Activated CD4-positive, alpha-beta memory T cell treated with anti-CD3 and anti-CD28 coated beads for 36 hours (primary cell): ENCODE results near the gene MYT1. TPM values are rescaled to one million over a fixed set of nuclear protein-coding genes. Genes with fewer than 3 reads are reported as not detected.
"Not testable (repeated sequence)": the region's sequence is repeated elsewhere in the genome, so short reads cannot be mapped to it uniquely, and the experiment has no call there.

ENCODE experiments used
- CTCF ChIA-PET: fragments of 350-600 bp; sonication (Branson Sonifier 250); formaldehyde crosslinking; loops from one replicate; lab custom pipeline; 2021; ENCODE audit warnings: antibody characterized with exemption, inconsistent platforms; lab: Charles Lee
- POLR2A ChIA-PET: fragments of 350-600 bp; sonication (Branson Sonifier 250); formaldehyde crosslinking; loops from one replicate; lab custom pipeline; 2021; ENCODE audit warnings: antibody characterized with exemption; lab: Charles Lee
- DNase-seq: peaks from one replicate; pipeline ENCODE4 v3.0.0-alpha.2; 2020
- H3K27ac Mint-ChIP-seq: one replicate; pipeline ENCODE4 v1.8.0; 2021; ENCODE audit warnings: mixed read lengths
- H3K27me3 Mint-ChIP-seq: one replicate; pipeline ENCODE4 v1.8.0; 2021; ENCODE audit warnings: mixed read lengths
- H3K36me3 Mint-ChIP-seq: one replicate; pipeline ENCODE4 v1.8.0; 2021; ENCODE audit warnings: mixed read lengths
- H3K4me1 Mint-ChIP-seq: one replicate; pipeline ENCODE4 v1.8.0; 2021; ENCODE audit warnings: low read depth, mixed read lengths
- H3K4me3 Mint-ChIP-seq: one replicate; pipeline ENCODE4 v1.8.0; 2021; ENCODE audit warnings: mild to moderate bottlenecking, mixed read lengths
- H3K9me3 Mint-ChIP-seq: one replicate; pipeline ENCODE4 v1.8.0; 2021; ENCODE audit warnings: mixed read lengths
- intact Hi-C: fragments of 100-400 bp; cut with micrococcal nuclease; formaldehyde crosslinking; loops from one replicate; pipeline ENCODE4 v1.15.1; 2023
- total RNA-seq, 2 experiments: library from RNA; stranded (reverse); gene quantifications; one replicate each; pipeline ENCODE4 v1.2.3, GENCODE V29; 2021

Gene MYT1
- total RNA-seq, 2 experiments from 2014 or later = not detected

- no peaks in the 10 kb centered on the region for H3K36me3 Mint-ChIP-seq
- intact Hi-C loops = no loop called here
- POLR2A ChIA-PET = no interaction called here
- no peak overlapping the region for H3K4me3 Mint-ChIP-seq
- CTCF ChIA-PET = no interaction called here
- no peak overlapping the region for H3K27ac Mint-ChIP-seq
- no peak for DNase-seq
- H3K9me3 Mint-ChIP-seq = peaks cover 3% of the 10 kb centered on the region
- peaks cover 3% of the 10 kb centered on the region for H3K27me3 Mint-ChIP-seq
- peaks cover 15% of the 10 kb centered on the region for H3K4me1 Mint-ChIP-seq
Measured at GRCh38 chr20:64182146-64182865, 18.1 kb downstream of the MYT1 start.

DNA sequence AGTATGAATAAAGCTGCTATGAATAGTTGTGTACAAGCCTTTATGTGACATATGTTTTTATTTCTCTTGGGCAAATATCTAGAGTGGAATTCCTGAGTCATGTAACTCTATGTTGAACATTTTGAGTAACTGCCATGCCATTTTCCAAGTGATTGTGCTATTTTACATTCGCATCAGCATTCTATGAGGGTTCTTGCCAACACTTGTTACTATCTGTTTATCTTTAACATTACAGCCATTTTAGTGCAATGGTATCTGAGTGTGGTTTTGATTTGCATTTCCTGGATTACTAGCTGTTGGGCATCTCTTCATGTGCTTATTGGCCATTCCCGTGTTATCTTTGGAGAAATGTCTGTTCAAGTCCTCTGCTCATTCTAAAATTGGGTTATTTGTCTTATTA, 19.1 kb downstream of the MYT1 start:
- H3K27ac Mint-ChIP-seq = no peak overlapping the region
- ChIA-PET POLR2A (no interaction called here), CTCF (no interaction called here)
- no peaks in the 10 kb centered on the region for H3K36me3 Mint-ChIP-seq
- DNase-seq = no peak
- peaks cover 15% of the 10 kb centered on the region for H3K4me1 Mint-ChIP-seq
- H3K27me3 Mint-ChIP-seq = peaks cover 3% of the 10 kb centered on the region
- intact Hi-C loops = no loop called here
- H3K9me3 Mint-ChIP-seq = peaks cover 3% of the 10 kb centered on the region
- H3K4me3 Mint-ChIP-seq = no peak overlapping the region

- CTCF ChIA-PET = no interaction called here
- Mint-ChIP-seq H3K9me3 (peaks cover 3% of the 10 kb centered on the region), H3K27me3 (peaks cover 3% of the 10 kb centered on the region), H3K4me1 (peaks cover 15% of the 10 kb centered on the region), H3K4me3 (no peak overlapping the region), H3K36me3 (no peaks in the 10 kb centered on the region), H3K27ac (no peak overlapping the region)
- intact Hi-C loops = no loop called here
- POLR2A ChIA-PET = no interaction called here
- no peak for DNase-seq
Measured at GRCh38 chr20:64184795-64185194, 20.5 kb downstream of the MYT1 start.

DNA sequence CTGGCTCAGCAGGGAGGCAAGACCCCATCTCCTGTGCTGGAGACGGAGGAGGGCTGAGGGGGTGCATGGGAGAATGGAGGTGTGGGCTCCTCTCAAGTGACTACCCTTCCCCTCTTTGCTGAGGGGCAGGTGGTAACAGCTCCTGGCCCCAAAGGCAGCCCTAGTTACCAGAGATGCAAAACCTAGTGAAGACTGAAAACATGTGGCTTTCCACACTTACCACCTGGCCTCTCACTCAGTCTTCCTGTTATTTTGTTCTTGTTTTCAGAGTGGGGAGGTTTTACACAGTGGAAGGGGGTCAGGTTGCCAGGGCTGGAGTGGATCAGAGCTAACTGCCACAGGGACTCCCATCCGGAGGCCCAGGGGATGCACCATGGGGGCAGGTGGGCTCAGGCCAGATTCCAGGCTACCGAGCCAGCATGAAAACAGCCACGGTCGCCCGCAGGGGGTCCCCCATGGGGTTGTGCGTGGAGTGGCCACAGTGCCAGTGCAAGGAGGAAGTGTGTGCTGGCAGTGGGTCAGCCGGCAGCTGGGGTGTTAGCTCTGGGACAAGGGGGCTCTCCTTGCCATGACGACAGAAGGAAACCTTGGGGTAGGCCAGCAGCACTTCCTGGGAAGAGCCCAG, 21.1 kb downstream of the MYT1 start:
- Mint-ChIP-seq H3K27ac (no peak overlapping the region), H3K4me1 (peaks cover 11% of the 10 kb centered on the region), H3K27me3 (peaks cover 3% of the 10 kb centered on the region), H3K4me3 (no peak overlapping the region), H3K9me3 (peaks cover 3% of the 10 kb centered on the region), H3K36me3 (no peaks in the 10 kb centered on the region)
- POLR2A ChIA-PET = no interaction called here
- CTCF ChIA-PET = no interaction called here
- intact Hi-C loops = no loop called here
- no peak for DNase-seq

DNA sequence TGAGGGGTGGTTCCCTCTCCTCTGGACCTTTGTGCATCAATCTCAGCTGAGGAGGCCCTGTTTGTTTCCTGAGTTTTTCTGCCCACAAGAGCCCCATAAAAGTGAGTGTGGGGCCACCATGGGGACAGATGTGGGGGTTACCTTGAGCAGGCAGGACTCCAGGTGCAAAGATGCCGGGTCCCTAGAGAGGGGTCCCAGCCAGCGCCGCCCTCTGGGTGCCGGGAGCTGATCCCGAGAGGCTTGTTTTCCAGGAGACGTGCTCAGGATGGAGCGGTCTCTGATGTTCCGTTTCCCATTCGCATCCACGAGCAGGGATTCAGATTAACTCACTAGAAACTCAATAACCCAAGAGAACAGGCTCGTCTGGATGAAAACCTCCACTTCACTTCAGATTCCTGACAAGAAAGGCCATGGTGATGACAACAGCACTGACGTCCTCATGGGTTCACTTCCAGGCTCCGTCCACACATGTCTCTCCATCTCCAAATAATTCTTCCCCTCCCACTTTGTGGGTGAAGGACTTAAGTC, 21.9 kb downstream of the MYT1 start:
- ChIA-PET POLR2A (no interaction called here), CTCF (no interaction called here)
- no peak overlapping the region for H3K27ac Mint-ChIP-seq
- H3K27me3 Mint-ChIP-seq = peaks cover 3% of the 10 kb centered on the region
- no peaks in the 10 kb centered on the region for H3K36me3 Mint-ChIP-seq
- H3K4me3 Mint-ChIP-seq = no peak overlapping the region
- intact Hi-C loops = no loop called here
- peaks cover 3% of the 10 kb centered on the region for H3K9me3 Mint-ChIP-seq
- DNase-seq = no peak
- peaks cover 11% of the 10 kb centered on the region for H3K4me1 Mint-ChIP-seq

- H3K36me3 Mint-ChIP-seq, H3K9me3 Mint-ChIP-seq, H3K4me1 Mint-ChIP-seq: not testable (repeated sequence)
Measured at GRCh38 chr20:64187213-64187612, 23.0 kb downstream of the MYT1 start.

DNA sequence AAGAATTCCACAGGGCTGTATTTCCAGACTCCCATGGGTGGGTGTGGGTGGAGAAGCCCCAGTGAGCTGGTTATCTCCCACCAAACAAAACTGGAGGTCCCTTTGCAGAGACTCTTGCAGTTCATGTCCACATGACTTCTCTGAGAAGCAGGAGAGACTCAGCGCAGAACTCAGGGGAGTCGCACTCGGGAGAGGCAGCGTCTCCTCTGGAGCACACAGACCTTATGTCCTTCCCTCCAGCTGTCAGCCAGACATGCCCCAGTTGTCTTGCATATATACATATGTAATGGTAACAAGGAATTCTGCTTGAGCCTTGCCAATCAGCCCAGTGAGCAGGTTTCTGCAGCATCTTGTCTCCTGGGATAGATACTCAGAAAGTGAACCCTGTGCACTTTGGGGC, 23.8 kb downstream of the MYT1 start:
- POLR2A ChIA-PET = no interaction called here
- Mint-ChIP-seq H3K27ac (no peak overlapping the region), H3K27me3 (peaks cover 9% of the 10 kb centered on the region), H3K4me1 (peaks cover 8% of the 10 kb centered on the region), H3K4me3 (no peak overlapping the region), H3K36me3 (no peaks in the 10 kb centered on the region), H3K9me3 (peaks cover 3% of the 10 kb centered on the region)
- CTCF ChIA-PET = no interaction called here
- intact Hi-C loops = no loop called here
- no peak for DNase-seq

More at GRCh38 chr20:64187213-64187612, 23.0 kb downstream of the MYT1 start:
- DNase-seq, H3K27ac Mint-ChIP-seq, intact Hi-C loops, H3K27me3 Mint-ChIP-seq, H3K4me3 Mint-ChIP-seq, CTCF ChIA-PET, POLR2A ChIA-PET: not testable (repeated sequence)

DNA sequence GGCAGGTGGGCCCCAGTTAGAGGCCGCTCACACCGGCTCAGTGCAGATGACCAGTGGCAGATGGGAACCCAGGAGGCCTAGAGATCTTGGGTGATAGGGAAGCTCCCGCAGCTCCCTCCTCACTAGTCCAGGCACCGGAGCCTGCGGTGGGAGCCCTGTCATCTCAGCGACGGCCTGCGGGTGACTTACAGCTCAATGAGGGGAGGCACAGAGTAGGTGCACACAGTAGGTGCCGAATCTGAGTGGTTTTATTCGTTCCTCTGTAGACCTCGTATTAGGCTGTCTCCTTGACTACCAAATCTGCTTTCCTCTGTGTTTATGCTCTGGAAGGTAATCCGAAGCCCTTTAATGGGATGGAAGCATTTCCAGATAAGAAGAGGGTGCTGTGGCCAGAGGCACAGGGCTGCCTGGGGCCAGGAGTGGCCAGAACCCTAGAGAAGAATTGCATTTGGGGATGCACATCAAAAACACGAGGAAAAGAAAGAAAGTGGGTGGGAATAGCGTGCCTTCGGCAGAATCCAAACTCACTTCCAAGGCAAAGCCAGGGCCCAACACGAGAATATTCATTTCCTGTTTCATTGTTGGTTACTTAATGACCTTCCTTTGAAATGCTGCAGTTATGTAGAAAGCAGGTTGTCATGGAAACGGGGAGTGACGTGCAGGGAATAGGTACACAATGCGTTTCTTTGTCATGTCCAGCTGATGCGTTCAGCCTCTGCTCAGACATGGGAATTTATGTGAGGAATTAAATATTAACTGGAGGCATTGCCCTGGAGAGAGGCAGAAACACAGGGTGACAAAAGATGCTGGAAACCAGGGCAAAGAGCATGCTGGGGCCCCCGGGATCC, 24.7 kb downstream of the MYT1 start:
- DNase-seq = no peak

DNA sequence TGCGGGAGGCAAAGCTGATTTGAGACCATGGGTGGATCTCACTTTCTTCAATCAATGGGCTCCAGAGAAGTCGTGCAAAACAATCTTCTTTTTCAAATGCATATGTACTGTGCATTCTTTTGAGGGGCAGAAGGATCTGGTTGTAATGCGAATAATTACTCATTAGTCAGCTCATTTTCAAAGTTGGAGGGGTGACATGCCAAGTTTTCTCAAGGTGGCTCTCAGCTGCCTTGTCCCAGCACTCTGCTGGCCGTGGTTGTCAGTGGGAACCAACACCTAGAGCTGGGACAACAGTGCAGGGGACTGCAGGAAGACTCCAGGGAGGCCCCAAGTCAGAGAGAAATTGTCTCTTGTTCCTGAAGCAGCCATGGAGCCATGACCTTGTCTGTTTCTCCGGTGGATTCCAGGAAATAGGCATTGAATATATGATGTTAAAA, 25.3 kb downstream of the MYT1 start:
- intact Hi-C loops = no loop called here
- CTCF ChIA-PET = no interaction called here
- POLR2A ChIA-PET = no interaction called here
- Mint-ChIP-seq H3K4me1 (peaks cover 5% of the 10 kb centered on the region), H3K9me3 (peaks cover 3% of the 10 kb centered on the region), H3K4me3 (no peak overlapping the region), H3K27ac (no peak overlapping the region), H3K27me3 (peaks cover 11% of the 10 kb centered on the region), H3K36me3 (no peaks in the 10 kb centered on the region)
- DNase-seq = no peak

More for the DNA sequence above, 24.7 kb downstream of the MYT1 start:
- Mint-ChIP-seq H3K36me3 (no peaks in the 10 kb centered on the region), H3K4me3 (no peak overlapping the region), H3K27me3 (peaks cover 9% of the 10 kb centered on the region), H3K4me1 (peaks cover 8% of the 10 kb centered on the region), H3K9me3 (peaks cover 3% of the 10 kb centered on the region), H3K27ac (no peak overlapping the region)
- ChIA-PET POLR2A (no interaction called here), CTCF (no interaction called here)
- intact Hi-C loops = no loop called here

DNA sequence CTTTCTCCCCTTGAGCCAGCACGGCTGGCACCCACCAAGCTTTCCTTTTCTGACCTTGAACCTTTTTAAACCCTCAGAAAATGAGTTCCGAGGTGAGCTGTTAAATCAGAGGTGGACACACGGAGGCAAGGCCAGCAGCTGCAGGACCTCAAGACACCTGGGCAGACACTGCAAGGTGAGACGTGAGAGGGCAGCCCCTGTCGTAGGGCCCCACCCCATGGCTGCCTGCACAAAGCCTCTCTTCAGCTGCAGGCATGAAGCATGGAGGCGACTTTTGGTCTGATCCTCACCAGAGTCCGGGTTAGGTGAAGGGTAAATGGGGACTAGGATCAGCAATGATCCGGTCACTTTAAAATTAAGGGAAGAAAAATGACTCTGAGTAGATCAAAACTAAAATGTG, 25.7 kb downstream of the MYT1 start:
- Mint-ChIP-seq H3K36me3 (no peaks in the 10 kb centered on the region), H3K4me3 (no peak overlapping the region), H3K4me1 (peaks cover under 1% of the 10 kb centered on the region), H3K9me3 (peaks cover 3% of the 10 kb centered on the region), H3K27me3 (peaks cover 11% of the 10 kb centered on the region), H3K27ac (no peak overlapping the region)
- no peak for DNase-seq
- CTCF ChIA-PET = no interaction called here
- intact Hi-C loops = no loop called here
- POLR2A ChIA-PET = no interaction called here

GRCh38 chr20:64191002-64191401, 26.8 kb downstream of the MYT1 start:
- no peak overlapping the region for H3K27ac Mint-ChIP-seq
- H3K27me3 Mint-ChIP-seq = peaks cover 13% of the 10 kb centered on the region
- CTCF ChIA-PET = no interaction called here

GRCh38 chr20:64192406-64192805, 28.2 kb downstream of the MYT1 start:
- Mint-ChIP-seq H3K36me3 (no peaks in the 10 kb centered on the region), H3K4me3 (no peak overlapping the region), H3K9me3 (no peaks in the 10 kb centered on the region), H3K27ac (no peak overlapping the region), H3K27me3 (peaks cover 15% of the 10 kb centered on the region), H3K4me1 (no peaks in the 10 kb centered on the region)
- DNase-seq = no peak
- POLR2A ChIA-PET = no interaction called here
- intact Hi-C loops = no loop called here
- CTCF ChIA-PET = no interaction called here

More at GRCh38 chr20:64191002-64191401, 26.8 kb downstream of the MYT1 start:
- DNase-seq = no peak
- H3K9me3 Mint-ChIP-seq = peaks cover 3% of the 10 kb centered on the region
- H3K4me1 Mint-ChIP-seq = no peaks in the 10 kb centered on the region
- intact Hi-C loops = no loop called here
- POLR2A ChIA-PET = no interaction called here
- H3K4me3 Mint-ChIP-seq = no peak overlapping the region
- no peaks in the 10 kb centered on the region for H3K36me3 Mint-ChIP-seq
